Fibroblast of peridontal ligament (primary cell): Measurements from ENCODE around the gene GORASP1.

ENCODE experiments used
- DNase-seq: peaks from one replicate; pipeline ENCODE4 v3.0.0-alpha.2; 2010; ENCODE audit errors: extremely low read depth

Gene GORASP1

DNA sequence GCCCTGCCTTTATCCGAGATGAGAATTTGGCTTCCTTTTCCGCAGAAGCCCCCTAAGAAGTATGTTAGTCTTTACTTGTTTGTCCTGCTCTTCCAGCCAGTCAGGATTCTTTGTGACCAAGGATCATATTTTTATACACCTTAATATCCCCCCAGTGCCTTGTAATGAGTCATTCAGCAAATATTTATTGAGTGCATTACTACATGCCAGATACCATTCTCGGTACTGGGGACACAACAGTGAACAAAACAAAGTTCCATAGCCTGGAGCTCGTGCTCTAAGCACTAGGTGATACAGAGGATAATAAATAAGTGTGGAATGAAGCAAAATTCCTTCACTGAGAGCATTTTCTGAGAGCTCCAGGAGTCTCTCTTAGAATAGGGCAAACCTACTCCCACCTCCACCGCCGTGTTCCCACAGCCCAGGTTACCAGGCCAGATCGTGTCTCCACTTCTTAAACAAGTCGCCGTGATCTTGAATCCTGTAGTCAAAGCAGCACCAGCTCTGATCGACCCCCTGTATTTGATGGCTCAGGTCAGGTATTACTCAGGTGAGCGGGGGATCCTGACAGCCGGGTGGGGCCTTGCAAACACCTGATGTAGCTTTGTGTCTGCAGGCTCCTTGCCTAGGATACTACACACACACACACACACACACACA is 18.5 kb upstream of the GORASP1 start:
- no peak for DNase-seq

DNA sequence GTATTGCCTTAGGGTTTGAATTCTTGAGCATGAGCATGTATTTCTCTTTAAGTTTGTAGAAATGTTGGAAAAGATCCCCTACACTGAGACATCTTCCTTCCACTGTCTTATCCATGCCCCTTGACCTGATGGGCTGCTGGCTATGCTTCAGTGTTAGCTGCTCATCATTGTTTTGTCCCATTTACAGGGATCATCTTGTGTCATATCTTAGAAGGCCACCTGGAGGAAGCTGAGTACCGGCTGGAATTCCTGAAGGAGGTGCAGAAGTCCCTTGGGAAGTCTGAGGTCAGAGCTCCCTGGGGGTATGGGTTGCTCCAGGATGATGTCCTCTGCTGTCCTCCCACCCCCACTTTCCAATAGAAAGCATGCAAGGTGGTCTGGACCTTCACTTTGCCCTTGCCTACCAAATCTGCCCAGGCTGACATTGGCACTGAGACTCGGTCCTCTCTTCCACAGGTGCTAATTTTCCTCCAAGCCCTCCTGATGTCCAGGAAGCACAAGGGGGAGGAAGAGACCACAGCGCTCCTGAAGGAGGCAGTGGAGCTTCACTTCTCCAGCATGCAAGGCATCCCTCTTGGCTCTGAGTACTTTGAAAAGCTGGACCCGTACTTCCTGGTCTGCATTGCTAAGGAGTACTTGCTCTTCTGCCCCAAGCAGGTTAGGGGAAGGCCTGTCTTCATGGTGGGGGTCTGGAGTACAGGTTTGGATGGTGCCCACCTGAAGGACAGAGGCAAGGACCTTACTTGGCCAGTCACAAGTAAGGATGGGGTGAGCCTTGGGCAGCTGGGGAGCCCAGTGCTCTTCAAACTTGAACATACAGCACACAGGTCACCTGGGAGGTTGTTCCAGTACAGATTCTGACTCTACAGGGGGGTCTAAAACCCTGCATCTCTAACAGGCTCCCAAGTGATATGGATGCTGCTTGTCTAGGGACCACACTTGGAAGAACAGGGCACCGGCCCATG is 17.7 kb upstream of the GORASP1 start:
- peak; percentile 52 for DNase-seq

DNA sequence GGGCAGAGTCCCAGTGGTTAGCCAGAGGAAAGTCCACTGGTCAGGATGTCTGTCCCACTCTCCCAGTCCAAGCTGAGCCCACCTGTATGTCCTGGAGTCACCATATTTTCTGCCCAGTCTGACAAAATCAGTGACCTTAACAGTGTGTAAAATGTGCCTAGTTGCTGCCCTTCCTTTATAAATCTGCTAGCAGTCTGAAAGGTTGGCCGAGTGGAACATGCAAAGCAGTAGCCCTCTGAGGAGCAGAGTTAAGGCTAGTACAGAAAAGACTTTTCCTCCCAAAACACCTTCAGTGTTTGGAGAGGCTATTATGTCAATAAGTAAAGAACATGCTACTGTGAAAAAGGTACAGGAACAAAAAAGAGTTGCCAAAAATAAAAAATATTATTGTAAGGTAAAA is 15.4 kb upstream of the GORASP1 start:
- DNase-seq: no peak

DNA sequence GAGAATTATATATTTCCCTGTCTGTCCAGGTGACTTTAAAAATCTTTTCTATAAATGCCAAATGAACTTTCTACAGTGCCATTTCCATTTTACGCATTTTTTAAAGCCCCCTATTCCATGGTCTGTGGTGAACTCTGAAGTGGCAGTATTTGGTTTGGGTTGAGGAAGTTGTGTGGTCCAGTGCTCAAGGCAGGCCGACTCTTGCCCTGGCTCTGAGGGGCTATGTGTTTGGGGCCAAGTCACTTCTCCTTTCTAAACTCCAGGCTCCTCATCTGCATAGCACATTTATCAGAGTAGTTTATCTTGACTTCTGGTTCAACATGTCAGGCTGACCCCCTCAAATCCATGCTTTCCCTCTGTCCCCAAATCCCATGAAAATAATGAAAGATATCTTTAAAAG is 14.2 kb upstream of the GORASP1 start:
- DNase-seq: no peak

DNA sequence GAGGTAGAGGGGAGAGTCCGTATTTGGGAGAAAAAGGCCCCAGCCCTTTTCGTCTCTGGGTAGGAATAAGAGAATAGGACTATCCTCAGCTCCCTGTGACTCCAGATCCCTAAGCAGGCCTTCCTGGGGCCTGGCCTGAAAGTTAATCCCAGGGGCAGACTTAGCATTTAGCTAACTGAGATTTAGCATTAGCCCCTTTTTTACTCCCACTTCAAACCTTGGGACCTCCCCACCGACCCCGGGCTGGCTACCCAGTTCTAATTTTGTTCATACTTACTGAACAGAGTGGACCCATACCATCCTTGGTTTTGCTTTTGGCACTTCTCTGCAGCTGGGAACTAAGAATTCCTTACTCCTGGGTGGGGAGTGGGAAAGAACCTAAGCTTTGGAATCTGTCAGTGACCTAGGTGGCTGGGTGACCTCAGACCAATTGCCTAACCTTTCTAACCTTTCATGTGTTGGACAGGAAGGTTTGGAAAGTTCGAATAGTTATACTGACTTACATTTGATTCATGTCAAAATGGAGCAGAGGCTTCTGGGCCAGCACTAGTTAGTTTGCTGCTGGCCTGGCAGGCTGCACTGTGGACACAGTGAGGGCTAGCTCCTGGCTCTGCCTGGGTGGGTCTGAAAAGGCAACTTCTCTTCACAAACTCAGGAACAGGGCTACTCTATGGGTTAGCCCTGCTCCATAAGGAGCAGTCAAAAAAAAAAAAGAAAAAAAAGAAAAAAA is 11.7 kb upstream of the GORASP1 start:
- no peak for DNase-seq

DNA sequence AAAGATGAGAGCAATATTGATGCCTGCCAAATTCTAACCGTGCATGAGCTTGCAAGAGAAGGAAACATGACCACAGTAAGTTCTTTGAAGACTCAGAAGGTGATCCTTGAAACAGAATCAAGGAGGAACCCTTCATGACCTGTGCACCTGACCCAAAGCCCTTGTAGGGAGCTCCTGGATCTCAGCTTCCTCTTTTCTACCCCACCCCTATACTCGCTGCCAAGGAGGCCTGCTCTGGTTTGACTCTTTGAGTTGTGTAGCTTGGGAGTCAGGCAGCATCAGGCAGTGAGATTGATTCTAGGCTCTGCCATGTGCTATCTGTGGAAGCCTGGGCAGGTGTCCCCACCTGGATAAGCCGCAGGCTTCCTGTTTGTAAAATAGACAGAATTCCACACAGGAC is 10.7 kb upstream of the GORASP1 start:
- no peak for DNase-seq

DNA sequence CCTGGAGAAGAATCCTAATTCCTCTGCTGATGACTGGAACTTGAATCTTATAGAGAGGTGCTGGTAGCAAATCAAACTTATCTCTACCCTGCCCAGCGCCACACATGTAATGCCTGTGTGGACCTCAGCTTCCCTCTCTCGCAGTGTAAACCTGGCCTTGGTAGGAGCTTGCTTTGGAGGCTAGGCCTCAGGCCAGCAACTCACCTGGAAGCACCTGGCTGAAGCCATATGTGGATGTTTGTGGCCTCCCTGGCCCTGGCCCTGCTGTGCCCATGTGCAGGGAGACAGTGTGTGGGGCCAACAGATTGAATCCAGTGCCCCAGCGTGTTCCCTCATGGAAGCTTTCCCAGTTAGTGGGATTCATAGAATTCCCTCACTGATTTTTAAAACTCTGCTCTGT is 8.4 kb upstream of the GORASP1 start:
- no peak for DNase-seq

DNA sequence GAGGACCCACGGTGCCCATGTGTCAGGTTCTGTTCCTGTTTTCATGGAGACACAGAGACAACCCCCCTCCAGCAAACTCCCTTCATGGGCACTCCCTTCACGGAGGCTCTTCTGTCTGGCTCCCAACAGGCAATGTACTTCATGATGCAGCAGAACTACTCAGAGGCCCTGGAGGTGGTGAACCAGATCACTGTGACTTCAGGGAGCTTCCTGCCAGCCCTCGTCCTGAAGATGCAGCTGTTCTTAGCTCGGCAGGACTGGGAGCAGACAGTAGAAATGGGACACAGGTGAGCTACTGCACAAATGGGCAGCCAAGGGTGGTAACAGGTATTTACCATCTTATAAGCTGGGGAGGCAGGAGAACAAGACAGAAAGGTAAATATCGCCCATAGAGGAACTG is 7.0 kb upstream of the GORASP1 start:
- DNase-seq: no peak

DNA sequence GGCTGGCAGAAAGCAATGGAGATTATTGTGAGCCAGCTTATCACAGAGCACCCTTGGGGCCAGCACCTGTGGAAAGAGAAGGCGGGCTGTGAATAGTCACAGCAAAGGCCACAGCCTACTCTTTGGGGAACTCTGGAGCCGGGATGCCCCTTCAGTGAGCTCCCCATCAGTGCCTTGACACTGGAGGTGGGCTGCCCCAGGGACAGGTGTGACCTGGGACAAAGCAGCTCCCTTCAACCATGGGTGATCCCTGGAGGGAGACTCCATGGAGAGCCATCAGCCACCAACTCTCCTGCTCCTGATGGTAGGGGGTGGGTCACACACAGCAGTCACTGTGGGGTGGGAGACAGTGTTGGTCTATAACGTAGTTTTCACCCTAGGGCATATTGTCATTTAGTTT is 5.9 kb upstream of the GORASP1 start:
- no peak for DNase-seq

DNA sequence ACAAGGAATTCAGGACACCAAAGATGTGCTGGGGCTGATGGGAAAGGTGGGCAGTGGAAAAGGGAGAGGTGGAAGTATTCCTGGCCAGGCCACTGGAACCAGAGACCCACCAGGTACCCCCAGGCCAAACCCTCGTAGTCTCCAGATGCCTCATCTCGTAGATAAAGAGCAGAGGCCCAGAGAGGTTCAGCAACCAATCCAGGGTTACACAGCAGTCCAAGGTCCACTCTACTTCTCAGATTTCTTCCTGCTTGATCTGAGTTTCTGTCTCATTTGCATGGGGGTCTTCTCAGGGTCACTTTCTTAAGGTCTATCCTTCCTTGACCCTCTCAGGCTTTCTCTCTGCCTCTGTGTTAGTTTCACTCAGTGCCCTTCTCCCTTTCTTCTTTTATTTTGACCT is 5.1 kb upstream of the GORASP1 start:
- no peak for DNase-seq

DNA sequence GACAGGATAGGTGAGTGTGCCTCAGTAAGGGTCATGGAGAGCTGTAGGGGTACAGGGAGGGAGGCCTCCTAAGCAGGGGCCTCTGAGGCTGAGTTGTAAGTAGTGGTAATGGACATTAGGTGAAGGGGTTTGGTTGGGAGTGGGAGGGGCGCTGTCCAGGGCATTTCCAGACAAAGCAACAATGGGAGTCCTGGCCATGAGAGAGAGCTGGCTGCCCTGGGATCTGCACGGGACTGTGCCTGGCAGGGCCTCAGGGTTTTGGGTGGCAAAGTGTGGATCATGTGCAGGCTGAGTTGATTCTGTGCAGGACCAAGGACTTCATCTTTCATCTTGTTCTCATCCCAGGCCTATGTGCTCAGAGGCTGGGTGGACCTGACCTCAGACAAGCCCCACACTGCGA is 4.7 kb upstream of the GORASP1 start:
- DNase-seq: no peak

DNA sequence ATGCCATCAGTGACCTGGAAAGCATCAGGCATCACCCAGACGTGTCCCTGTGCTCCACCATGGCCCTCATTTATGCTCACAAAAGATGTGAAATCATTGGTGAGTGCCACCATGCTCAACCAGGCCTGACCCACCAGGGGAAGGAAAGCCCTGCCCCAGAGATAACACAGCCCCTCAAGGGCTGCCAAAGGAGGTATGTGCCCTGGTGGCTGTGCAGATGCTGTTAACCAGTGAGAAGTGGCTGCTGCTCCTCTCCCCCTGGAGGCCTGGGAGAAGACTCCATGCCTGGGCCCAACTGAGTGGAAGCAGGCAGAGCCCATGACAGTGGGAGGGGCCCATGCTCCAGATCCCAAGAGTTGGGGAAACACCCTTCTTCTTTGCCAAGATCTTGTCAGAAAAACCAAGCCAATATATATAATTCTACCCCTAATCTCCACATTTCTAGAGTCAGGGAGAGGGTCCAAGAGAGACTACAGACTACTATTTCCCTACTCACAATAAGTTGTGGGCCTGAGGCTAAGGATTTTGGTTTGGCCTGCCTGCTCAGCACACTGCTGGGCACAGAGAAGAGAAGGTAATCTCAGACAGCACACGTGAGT is 2.7 kb upstream of the GORASP1 start:
- no peak for DNase-seq

DNA sequence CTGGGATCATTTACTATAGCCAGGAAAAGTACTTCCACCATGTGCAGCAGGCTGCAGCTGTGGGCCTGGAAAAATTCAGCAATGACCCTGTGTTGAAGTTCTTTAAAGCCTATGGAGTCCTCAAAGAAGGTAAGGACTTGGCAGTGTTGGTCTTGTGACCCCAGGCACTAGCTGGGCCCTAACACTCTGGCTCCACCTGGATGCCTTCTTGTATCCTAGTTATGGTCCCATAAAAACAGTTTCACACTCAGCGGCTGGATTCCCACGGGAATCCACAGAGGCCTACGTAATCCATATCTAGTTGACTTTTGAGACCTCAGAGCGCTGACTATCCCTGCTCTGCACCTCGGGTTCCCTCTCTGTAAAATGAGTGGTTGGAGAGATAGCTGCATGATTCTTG is 1.7 kb upstream of the GORASP1 start:
- DNase-seq: no peak

DNA sequence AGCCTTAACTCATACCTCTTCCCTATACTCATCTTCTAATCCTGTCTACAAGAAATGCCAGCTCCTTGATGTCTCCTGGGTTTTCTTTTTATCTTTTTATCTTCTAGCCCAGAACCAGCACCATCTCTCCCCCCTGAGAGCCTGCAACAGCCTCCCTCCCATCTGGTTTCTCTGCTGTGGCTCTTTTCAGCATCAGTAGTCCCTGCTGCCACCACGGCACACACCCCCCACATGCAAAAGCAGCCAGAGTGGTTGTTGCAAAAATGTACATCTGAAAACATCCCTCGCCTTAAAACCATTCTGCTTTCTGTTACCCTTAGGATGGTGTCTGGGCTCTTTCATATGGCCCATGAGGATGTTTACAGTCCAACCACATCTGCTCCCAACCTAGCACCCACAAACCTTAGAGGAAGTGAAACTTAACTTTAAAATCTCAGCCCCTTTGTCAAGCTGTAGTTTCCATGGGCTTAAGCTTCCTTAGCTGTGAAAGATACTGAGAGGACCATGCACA is 828 bp upstream of the GORASP1 start:
- DNase-seq: no peak

DNA sequence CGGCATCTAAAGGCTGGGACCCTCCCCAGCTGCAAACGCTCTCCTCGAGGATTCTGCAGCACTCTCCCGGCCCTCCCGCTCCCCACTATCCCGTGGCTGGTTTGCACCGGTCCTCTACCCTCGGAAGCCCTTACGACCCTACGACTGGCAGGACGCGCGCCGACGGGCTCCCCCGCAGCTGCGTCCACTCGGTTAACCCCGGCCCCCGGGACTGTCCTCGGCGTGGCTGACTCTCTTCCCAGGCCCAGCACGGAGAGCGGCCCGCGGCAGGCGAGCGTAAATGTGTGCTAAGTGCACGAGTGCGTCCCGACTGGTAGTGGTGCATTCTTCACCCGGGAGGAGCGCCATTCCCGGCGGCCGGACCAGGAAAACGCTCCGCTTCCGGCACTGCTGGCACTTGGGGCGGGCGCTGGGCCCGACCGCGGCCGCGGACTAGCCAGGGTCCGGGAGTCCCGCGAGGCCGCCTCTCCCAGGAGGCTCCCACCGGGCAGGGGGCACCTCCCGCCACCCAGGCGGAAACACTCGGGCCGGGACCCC is 508 bp downstream of the GORASP1 start:
- peak; percentile 41 for DNase-seq

DNA sequence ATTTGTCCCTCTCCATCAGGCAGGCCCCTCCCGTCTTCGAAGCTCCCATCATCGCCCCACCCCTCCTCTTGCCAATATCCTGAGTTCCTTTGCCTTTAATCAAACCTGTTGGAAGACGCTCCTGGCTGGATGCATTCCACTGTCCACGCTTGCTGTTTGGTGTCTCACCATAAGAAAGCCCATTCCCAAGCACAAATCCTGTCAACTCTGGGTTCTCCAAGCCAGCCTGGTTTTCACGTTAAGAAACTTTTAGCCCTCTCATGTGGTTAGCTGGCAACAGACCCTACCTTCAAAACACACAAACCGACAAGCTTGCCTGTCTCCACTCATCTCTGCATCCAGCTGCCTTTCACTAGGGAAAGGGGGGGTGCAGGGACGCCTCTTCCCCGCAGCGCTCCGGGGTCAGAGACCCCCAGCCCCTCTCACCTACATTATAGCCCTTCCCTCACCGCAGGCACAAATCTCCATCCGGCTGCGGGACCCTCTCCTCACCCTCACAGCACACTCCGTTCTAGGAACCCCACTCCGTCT is 1.1 kb downstream of the GORASP1 start:
- DNase-seq: peak; percentile 39

DNA sequence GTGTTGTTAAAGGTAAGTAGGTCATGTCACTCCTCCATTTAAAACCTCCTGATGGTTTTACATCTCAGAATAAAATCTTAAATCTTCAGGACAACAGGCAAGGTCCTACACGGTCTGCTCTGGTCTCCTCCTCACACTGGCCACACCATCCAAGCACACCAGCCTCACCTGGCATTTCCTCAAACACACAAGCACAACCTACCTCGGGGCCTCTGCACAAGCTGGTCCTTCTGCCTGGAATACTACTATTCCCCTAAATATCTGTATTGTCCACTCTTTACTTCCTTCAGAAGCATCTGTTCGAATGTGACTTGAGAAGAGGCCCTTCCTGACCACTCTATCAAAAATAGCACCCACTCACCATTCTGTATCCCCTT is 1.8 kb downstream of the GORASP1 start:
- no peak for DNase-seq

DNA sequence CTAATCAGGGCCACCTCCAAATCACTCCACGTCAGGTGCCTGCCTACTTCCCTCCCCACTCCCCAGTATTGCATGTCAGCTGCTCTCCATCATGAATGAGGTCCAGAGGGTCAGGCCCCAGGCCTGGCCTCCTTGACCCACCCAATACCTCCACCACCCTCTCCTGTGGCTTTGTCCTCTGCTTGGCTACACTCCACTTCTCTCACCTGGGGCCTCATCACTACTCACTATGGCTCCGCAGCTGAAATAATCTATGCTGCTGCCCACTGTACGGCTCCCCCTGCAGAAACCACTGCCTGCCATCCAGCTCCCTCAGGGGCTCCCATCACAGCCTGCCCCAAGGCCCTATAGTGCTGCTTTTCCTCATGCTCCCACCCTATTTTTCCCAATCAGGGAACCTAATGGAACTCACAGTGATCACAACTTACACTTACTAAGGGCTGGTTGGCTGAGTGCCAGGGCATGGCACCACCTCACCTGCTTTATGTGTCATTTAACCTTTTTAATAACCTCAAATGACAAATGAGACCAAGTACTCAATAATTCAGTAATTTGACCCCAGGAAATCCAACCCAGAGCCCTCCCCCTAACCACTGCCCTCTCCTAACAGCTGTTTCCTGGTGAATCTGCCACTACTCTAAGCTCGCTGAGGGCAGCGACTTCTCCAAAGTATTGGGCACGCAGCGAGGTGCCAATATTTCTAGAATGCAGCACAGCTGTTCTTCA is 2.3 kb downstream of the GORASP1 start:
- DNase-seq: no peak

DNA sequence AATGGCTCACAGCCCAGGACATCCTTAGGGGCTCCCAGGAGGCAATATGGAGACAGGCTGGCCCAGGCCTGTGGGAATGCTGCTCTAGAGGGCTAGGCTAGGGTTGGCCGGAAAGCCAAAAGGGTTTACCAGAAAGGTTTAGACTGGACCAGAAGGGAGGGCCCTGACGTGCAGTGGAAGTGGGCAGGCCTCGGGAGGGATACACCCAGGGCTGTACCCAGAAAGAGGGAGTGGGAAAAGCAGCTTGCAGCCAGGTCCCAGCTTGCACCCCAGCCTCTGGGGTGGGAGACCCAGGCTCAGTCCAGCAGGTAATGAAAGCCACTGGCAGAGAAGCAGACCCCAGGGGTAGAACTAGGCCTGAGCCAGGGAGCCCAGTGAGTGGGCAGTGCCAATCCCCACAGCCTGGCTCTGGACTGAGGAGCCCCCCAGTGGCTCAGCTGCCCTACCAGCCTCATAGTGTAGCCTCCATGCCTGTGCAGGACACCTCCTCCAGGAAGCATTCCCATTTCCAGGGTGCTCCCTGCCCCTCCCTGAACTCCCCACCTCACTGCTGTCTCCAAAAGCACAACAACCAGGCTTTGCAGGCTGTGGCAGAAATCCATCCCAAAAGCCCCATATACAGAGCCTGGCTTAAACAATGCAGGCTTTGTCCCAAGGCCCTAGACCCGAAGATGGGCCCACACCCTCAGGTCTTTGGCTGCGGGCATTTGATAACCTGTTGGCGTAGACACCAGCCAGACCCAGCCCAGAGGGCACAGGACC is 3.5 kb downstream of the GORASP1 start:
- no peak for DNase-seq

DNA sequence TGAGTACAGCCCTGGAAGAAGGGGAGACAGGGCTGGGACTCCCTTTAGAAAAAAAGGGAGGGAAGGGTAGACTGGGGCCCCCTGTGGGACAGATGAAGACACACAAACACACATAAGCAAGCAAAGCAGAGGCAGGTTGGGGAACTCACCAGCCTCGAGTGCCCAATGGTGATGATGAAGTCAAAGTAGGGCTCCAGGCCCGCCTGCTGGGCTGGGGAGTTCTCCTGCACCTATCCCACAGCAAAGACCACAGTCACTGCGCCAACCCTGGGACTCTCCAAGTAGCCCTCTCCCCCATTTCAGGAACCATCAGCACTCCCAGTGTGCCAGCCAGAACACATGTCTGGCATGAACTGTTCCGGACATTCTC is 4.1 kb downstream of the GORASP1 start:
- DNase-seq: no peak
